Germinal center (tissue), 1 donor: ENCODE results near the gene PCDHAC1.
"Not testable (repeated sequence)": the region's sequence is repeated elsewhere in the genome, so short reads cannot be mapped to it uniquely, and the experiment has no call there.

Source experiments
- DNase-seq: peaks from one replicate; pipeline ENCODE4 v3.0.0; 2012; ENCODE audit warnings: mixed read lengths, low spot score

PCDHAC1 gene

GRCh38 chr5:140925806-140926442, at the start of gene PCDHAC1:
TSS of gene PCDHAC1 (plus strand) at chr5:140926299. CDS start at chr5:140926893, 594 bp downstream.
- no peak for DNase-seq

GRCh38 chr5:140876541-140877261, 49.4 kb upstream of the PCDHAC1 start:
- not testable (repeated sequence) for DNase-seq

- DNase-seq = no peak
These were observed 48.9 kb upstream of the PCDHAC1 start for GRCh38 chr5:140877262-140877581.

- no peak for DNase-seq
These were observed 44.1 kb upstream of the PCDHAC1 start, which contains the start of gene PCDHA13 for GRCh38 chr5:140881889-140882590. TSS of gene PCDHA13 (plus strand) at chr5:140882124. CDS start at chr5:140882269, 145 bp downstream.

GRCh38 chr5:140882591-140882899, 43.6 kb upstream of the PCDHAC1 start:
- DNase-seq = no peak

GRCh38 chr5:140883373-140883772, 42.7 kb upstream of the PCDHAC1 start:
- no peak for DNase-seq

- DNase-seq = no peak
These were observed 42.0 kb upstream of the PCDHAC1 start for GRCh38 chr5:140883927-140884697.

- no peak for DNase-seq
These were observed 9.8 kb upstream of the PCDHAC1 start for GRCh38 chr5:140916325-140916724.

GRCh38 chr5:140923601-140924000, 2.5 kb upstream of the PCDHAC1 start:
- no peak for DNase-seq

- DNase-seq = peak; percentile 23
These were observed 536 bp downstream of the PCDHAC1 start for GRCh38 chr5:140926443-140927227.

- DNase-seq = no peak
These were observed 1.1 kb downstream of the PCDHAC1 start for GRCh38 chr5:140927228-140927573.

GRCh38 chr5:140934964-140935606, 9.0 kb downstream of the PCDHAC1 start:
- DNase-seq = no peak

GRCh38 chr5:140946578-140946977, 20.5 kb downstream of the PCDHAC1 start:
- DNase-seq = no peak

GRCh38 chr5:140951636-140952035, 25.5 kb downstream of the PCDHAC1 start:
- DNase-seq = no peak

GRCh38 chr5:140953234-140953633, 27.1 kb downstream of the PCDHAC1 start:
- DNase-seq = no peak

GRCh38 chr5:140962190-140962589, 36.1 kb downstream of the PCDHAC1 start:
- no peak for DNase-seq

GRCh38 chr5:140964356-140964755, 38.3 kb downstream of the PCDHAC1 start:
- no peak for DNase-seq

- DNase-seq = no peak
These were observed 39.8 kb downstream of the PCDHAC1 start for GRCh38 chr5:140965905-140966292.

GRCh38 chr5:140966293-140967225, 40.5 kb downstream of the PCDHAC1 start, which contains the start of gene PCDHAC2:
TSS of gene PCDHAC2 (plus strand) at chr5:140966476. CDS start at chr5:140966767, 291 bp downstream.
- DNase-seq = no peak
